Measurements from ENCODE around the gene ENG.

Gene ENG

DNA sequence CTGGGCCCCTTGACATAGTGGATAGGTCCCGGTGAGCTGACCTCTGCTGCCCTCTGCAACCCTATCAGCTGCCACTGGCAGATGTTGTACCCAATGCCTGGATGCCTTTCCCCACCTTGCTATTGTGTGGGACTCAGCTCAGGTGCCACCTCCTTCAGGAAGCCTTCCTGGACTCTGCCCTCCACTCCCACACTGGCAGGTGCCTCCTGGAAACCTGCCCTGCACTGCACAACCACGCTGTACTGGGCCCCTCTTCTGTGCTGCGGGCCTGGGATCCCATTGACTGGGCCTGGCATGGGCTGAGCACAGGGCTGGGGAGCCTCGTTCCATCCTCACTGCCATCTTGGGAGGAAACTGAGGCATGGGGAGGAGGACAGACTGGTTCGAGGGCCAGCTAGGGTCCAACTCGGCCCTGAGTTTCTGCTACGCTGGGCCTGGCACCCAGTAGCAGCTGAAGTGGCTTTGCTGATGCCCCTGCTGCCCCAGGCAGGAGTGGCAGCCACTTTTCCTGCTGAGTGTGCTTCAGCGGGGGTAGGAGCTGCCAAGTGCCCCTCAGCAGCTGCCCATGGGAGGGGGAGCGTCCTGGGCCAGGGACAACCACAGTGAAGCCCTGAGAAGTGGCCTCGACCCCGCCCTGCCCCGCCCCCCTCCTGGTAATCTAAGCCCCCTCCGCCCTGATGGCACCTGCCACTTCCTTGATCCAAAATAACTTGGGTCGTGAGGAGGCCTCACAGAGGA, 21.7 kb upstream of the ENG start:
- ATAC-seq (ENCODE audit: low read depth) (no peak), DNase-seq (ENCODE audit: low spot score) (peak; percentile 49)
- no peaks in the 10 kb centered on the region for H3K27me3 ChIP-seq (ENCODE audit: insufficient read depth, poor library complexity, severe bottlenecking)
- peak overlapping the region; percentile 37 for H3K27ac ChIP-seq (ENCODE audit: poor library complexity, severe bottlenecking)
- H3K36me3 ChIP-seq (ENCODE audit: low read depth): no peaks in the 10 kb centered on the region
- H3K9me3 ChIP-seq (ENCODE audit: severe bottlenecking): no peaks in the 10 kb centered on the region
- TF ChIP-seq, protein P1, sequence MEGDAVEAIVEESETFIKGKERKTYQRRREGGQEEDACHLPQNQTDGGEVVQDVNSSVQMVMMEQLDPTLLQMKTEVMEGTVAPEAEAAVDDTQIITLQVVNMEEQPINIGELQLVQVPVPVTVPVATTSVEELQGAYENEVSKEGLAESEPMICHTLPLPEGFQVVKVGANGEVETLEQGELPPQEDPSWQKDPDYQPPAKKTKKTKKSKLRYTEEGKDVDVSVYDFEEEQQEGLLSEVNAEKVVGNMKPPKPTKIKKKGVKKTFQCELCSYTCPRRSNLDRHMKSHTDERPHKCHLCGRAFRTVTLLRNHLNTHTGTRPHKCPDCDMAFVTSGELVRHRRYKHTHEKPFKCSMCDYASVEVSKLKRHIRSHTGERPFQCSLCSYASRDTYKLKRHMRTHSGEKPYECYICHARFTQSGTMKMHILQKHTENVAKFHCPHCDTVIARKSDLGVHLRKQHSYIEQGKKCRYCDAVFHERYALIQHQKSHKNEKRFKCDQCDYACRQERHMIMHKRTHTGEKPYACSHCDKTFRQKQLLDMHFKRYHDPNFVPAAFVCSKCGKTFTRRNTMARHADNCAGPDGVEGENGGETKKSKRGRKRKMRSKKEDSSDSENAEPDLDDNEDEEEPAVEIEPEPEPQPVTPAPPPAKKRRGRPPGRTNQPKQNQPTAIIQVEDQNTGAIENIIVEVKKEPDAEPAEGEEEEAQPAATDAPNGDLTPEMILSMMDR (IDR thresholded peaks at IDR 0.05; ENCODE audit: poor library complexity, severe bottlenecking): no peak
- H3K4me3 ChIP-seq (ENCODE audit: severe bottlenecking): no peak overlapping the region
- peaks cover 11% of the 10 kb centered on the region for H3K4me1 ChIP-seq (ENCODE audit: insufficient read depth, poor library complexity, severe bottlenecking)

DNA sequence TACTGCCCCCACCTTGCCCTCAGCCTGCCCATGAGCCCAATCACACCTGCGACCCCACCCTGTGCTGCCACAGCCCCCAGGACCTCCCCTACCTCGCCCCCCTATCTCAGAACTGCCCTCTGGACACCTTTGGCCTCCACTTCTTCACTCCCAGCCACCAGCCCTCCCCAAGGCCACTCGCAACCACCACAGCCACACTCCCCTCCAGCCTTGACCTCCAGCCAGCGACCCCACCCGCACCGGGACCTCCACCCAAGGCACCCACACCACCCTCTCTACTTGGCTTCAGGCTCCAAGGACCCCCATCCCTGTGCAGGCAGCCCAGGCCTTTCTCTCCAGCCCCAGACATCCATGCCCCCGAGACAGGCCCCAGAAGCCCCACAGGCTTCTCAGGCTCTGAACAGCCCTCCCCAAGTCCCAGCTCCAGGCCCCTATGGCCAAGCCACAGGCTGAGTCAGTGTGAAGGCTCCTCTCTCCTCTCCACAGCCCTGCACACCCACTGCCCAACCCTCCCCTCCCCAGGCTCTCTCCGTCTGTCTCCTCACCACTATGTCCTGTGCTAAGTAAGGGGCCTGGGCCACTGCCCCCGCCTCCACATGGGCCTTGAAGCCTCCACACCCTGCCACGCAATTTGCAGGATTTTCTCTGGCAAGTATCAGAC, 21.0 kb upstream of the ENG start:
- no peaks in the 10 kb centered on the region for H3K27me3 ChIP-seq (ENCODE audit: insufficient read depth, poor library complexity, severe bottlenecking)
- no peak overlapping the region for H3K4me3 ChIP-seq (ENCODE audit: severe bottlenecking)
- peak overlapping the region; percentile 9 for H3K27ac ChIP-seq (ENCODE audit: poor library complexity, severe bottlenecking)
- ATAC-seq (ENCODE audit: low read depth) (no peak), DNase-seq (ENCODE audit: low spot score) (peak; percentile 49)
- H3K4me1 ChIP-seq (ENCODE audit: insufficient read depth, poor library complexity, severe bottlenecking): peaks cover 11% of the 10 kb centered on the region
- peaks cover under 1% of the 10 kb centered on the region; the same call in 1 of the 2 replicates for H3K36me3 ChIP-seq (ENCODE audit: low read depth)
- TF ChIP-seq, protein P1 (IDR thresholded peaks at IDR 0.05; ENCODE audit: poor library complexity, severe bottlenecking): no peak
- no peaks in the 10 kb centered on the region for H3K9me3 ChIP-seq (ENCODE audit: severe bottlenecking)

- no peak for DNase-seq (ENCODE audit: low spot score)
- TF ChIP-seq, protein P1 (IDR thresholded peaks at IDR 0.05; ENCODE audit: poor library complexity, severe bottlenecking): no peak
Observed at GRCh38 chr9:127874301-127875221, 20.1 kb upstream of the ENG start.

GRCh38 chr9:127873886-127874285, 19.4 kb upstream of the ENG start:
- DNase-seq (ENCODE audit: low spot score) (no peak), ATAC-seq (ENCODE audit: low read depth) (no peak)
- Histone ChIP-seq H3K9me3 (ENCODE audit: severe bottlenecking) (no peaks in the 10 kb centered on the region), H3K4me1 (ENCODE audit: insufficient read depth, poor library complexity, severe bottlenecking) (peaks cover 11% of the 10 kb centered on the region), H3K4me3 (ENCODE audit: severe bottlenecking) (no peak overlapping the region), H3K27me3 (ENCODE audit: insufficient read depth, poor library complexity, severe bottlenecking) (no peaks in the 10 kb centered on the region), H3K36me3 (ENCODE audit: low read depth) (peaks cover 4% of the 10 kb centered on the region; the same call in 1 of the 2 replicates), H3K27ac (ENCODE audit: poor library complexity, severe bottlenecking) (no peak overlapping the region)
- TF ChIP-seq, protein P1 (IDR thresholded peaks at IDR 0.05; ENCODE audit: poor library complexity, severe bottlenecking): no peak

More at GRCh38 chr9:127874301-127875221, 20.1 kb upstream of the ENG start:
- peak overlapping the region; percentile 9 for H3K27ac ChIP-seq (ENCODE audit: poor library complexity, severe bottlenecking)
- peaks cover 11% of the 10 kb centered on the region for H3K4me1 ChIP-seq (ENCODE audit: insufficient read depth, poor library complexity, severe bottlenecking)
- no peaks in the 10 kb centered on the region for H3K27me3 ChIP-seq (ENCODE audit: insufficient read depth, poor library complexity, severe bottlenecking)
- peaks cover 4% of the 10 kb centered on the region; the same call in 1 of the 2 replicates for H3K36me3 ChIP-seq (ENCODE audit: low read depth)
- no peaks in the 10 kb centered on the region for H3K9me3 ChIP-seq (ENCODE audit: severe bottlenecking)
- H3K4me3 ChIP-seq (ENCODE audit: severe bottlenecking): no peak overlapping the region
- peak; percentile 70 for ATAC-seq (ENCODE audit: low read depth)
